ENCODE results near the gene RPL34.

DNA sequence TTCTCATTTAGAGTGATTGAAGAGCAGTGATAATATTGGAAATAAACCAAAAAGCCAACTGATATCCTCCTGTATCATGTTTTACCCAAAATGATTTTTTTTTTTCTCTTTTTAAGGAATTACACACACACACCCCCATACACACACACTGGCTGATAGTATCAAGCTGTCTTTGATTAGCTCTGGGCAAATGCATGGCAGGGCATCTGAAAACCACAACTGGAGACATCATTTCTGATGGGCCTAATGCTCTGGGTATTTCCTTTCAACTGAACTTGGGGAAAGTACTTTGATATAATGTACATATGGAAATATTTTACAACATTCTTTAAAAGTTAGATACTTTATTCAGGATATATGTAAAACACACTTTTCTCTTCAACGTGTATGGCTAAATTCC lies 15.9 kb downstream of the RPL34 start:
- no peak for TF ChIP-seq POLR2AphosphoS5 (IDR thresholded peaks at IDR 0.05)
- TF ChIP-seq, protein P1, sequence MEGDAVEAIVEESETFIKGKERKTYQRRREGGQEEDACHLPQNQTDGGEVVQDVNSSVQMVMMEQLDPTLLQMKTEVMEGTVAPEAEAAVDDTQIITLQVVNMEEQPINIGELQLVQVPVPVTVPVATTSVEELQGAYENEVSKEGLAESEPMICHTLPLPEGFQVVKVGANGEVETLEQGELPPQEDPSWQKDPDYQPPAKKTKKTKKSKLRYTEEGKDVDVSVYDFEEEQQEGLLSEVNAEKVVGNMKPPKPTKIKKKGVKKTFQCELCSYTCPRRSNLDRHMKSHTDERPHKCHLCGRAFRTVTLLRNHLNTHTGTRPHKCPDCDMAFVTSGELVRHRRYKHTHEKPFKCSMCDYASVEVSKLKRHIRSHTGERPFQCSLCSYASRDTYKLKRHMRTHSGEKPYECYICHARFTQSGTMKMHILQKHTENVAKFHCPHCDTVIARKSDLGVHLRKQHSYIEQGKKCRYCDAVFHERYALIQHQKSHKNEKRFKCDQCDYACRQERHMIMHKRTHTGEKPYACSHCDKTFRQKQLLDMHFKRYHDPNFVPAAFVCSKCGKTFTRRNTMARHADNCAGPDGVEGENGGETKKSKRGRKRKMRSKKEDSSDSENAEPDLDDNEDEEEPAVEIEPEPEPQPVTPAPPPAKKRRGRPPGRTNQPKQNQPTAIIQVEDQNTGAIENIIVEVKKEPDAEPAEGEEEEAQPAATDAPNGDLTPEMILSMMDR (IDR thresholded peaks at IDR 0.05): no peak
- TF ChIP-seq POLR2A (IDR thresholded peaks at IDR 0.05): no peak
